Uterus (tissue), 2 donors: ENCODE results near the gene PPP2R3A.

Experiments used
- CTCF ChIP-seq, 4 experiments: fragments of 200-600 bp in 2 of 4; fragments of 450-650 bp in 2 of 4; sonication (generic) in 2 of 4; IDR thresholded peaks; one replicate each; pipeline ENCODE4 v1.5.1; 2016 to 2019; ENCODE audit warnings: antibody characterized with exemption in 4 of 4, mild to moderate bottlenecking in 2 of 4, moderate library complexity in 1 of 4
- POLR2A ChIP-seq, 2 donors: fragments of 450-650 bp; IDR thresholded peaks; one replicate each; pipeline ENCODE4 v1.6.1; 2016; ENCODE audit warnings: antibody characterized with exemption in 2 of 2, mild to moderate bottlenecking in 1 of 2, moderate library complexity in 1 of 2

GRCh38 chr3:136109499-136109898, 144.0 kb downstream of the PPP2R3A start:
- TF ChIP-seq POLR2A (IDR thresholded peaks at IDR 0.05) (no peak), CTCF (IDR thresholded peaks at IDR 0.05) (no peak)
